ENCODE results near the gene HMGB4.

DNA sequence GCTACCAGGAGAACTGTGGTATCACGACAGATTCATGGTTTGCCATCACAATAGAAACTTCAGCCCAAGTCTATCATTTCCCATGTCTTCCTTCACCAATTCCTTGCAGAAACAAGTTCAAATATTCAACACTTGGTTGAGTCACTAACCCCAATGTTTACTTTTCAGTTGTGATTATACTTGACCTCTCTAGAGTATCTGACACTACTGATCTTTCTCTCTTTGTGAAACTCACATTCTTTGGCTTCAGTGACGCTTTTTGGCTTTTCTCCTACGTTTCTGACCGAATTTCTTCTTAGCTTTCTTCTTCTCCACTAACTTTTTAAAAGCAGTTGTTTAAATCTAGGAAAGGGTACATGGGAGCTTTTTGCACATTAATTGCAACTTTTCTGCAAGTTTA is 48.8 kb upstream of the HMGB4 start:
- TF ChIP-seq RAD21 (IDR thresholded peaks at IDR 0.05; ENCODE audit: low read length) (no peak), CHD2 (IDR thresholded peaks at IDR 0.05; ENCODE audit: low read length, partially characterized antibody) (no peak), FOXJ3 (CRISPR knock-in tag; IDR thresholded peaks at IDR 0.05) (no peak), POLR2AphosphoS5 (IDR thresholded peaks at IDR 0.05; ENCODE audit: low read depth, low read length) (no peak), TCF12 (IDR thresholded peaks at IDR 0.05) (no peak), TAF1 (IDR thresholded peaks at IDR 0.05; ENCODE audit: borderline replicate concordance, low read depth, low read length) (no peak), NRF1 (IDR thresholded peaks at IDR 0.05; ENCODE audit: low read depth, low read length) (no peak), EP300 (IDR thresholded peaks at IDR 0.05; ENCODE audit: borderline replicate concordance in 1 of 2, low read depth in 1 of 2, low read length in 1 of 2) (no peak)
- TF ChIP-seq, protein P1, sequence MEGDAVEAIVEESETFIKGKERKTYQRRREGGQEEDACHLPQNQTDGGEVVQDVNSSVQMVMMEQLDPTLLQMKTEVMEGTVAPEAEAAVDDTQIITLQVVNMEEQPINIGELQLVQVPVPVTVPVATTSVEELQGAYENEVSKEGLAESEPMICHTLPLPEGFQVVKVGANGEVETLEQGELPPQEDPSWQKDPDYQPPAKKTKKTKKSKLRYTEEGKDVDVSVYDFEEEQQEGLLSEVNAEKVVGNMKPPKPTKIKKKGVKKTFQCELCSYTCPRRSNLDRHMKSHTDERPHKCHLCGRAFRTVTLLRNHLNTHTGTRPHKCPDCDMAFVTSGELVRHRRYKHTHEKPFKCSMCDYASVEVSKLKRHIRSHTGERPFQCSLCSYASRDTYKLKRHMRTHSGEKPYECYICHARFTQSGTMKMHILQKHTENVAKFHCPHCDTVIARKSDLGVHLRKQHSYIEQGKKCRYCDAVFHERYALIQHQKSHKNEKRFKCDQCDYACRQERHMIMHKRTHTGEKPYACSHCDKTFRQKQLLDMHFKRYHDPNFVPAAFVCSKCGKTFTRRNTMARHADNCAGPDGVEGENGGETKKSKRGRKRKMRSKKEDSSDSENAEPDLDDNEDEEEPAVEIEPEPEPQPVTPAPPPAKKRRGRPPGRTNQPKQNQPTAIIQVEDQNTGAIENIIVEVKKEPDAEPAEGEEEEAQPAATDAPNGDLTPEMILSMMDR (IDR thresholded peaks at IDR 0.05) = no peak

All from SK-N-SH (cell line).